ENCODE results near the gene CYP4A22. TPM values are rescaled to one million over a fixed set of nuclear protein-coding genes. Genes with fewer than 3 reads are reported as not detected.

Gene CYP4A22
- total and polyA plus RNA-seq, 9 of the 15 experiments (the other 6 are each of a cell fraction or from before 2014, with no cell fraction given), result 0.07 TPM; not detected in 8

DNA sequence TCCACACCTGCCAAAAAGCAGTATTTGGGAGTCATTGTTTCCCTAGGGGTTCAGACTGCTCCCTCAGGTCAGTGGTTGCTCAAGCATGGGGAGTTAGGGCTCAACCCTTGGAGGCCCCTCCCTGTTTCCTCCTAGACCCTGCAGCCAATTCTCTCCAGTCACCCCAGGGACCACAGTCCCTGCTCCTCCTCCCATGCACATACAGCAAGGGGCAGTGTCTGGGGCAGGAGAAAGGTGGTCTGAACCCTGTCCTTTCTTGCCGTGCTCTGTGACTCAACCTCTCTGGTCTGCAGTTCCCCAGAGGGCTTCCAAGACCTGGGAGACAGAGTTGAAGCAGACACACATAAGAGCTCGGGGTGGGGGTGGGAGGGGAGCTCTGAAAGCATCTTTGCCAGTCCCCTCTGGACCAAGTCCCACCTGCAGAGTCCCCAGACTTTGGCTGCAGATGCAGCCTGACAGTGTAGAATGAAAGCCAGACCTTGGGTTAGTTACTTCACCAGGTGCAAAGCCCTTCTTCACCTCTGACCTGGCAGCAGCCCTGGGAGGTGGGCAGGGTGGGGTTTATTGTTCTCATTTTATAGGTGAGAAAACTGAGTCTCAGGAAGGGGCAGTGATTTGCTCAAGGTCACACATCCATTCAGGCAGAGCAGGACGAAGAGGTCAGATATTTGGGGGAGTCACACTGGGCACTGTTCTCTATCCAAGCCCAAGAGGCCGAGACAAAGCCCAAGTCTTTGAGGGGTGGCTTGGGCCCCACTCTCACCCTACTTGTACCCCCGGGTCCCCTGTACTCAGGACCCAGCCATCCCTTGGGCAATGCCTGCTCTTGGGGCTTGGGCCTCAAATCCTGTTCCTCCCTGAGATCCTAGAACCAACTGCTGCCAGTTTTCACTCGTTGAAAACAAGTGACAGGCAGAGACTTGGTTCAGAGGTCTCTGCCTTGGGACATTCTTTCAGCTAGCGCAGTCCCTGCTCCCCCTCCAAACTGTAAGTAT, 51.8 kb downstream of the CYP4A22 start (continued):
- TF ChIP-seq, protein P1, sequence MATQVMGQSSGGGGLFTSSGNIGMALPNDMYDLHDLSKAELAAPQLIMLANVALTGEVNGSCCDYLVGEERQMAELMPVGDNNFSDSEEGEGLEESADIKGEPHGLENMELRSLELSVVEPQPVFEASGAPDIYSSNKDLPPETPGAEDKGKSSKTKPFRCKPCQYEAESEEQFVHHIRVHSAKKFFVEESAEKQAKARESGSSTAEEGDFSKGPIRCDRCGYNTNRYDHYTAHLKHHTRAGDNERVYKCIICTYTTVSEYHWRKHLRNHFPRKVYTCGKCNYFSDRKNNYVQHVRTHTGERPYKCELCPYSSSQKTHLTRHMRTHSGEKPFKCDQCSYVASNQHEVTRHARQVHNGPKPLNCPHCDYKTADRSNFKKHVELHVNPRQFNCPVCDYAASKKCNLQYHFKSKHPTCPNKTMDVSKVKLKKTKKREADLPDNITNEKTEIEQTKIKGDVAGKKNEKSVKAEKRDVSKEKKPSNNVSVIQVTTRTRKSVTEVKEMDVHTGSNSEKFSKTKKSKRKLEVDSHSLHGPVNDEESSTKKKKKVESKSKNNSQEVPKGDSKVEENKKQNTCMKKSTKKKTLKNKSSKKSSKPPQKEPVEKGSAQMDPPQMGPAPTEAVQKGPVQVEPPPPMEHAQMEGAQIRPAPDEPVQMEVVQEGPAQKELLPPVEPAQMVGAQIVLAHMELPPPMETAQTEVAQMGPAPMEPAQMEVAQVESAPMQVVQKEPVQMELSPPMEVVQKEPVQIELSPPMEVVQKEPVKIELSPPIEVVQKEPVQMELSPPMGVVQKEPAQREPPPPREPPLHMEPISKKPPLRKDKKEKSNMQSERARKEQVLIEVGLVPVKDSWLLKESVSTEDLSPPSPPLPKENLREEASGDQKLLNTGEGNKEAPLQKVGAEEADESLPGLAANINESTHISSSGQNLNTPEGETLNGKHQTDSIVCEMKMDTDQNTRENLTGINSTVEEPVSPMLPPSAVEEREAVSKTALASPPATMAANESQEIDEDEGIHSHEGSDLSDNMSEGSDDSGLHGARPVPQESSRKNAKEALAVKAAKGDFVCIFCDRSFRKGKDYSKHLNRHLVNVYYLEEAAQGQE (IDR thresholded peaks at IDR 0.05; ENCODE audit: borderline replicate concordance), result no peak
- TF ChIP-seq, protein P1 (CRISPR knock-in tag; IDR thresholded peaks at IDR 0.05; ENCODE audit: low read depth), result no peak
- TF ChIP-seq, protein P2, sequence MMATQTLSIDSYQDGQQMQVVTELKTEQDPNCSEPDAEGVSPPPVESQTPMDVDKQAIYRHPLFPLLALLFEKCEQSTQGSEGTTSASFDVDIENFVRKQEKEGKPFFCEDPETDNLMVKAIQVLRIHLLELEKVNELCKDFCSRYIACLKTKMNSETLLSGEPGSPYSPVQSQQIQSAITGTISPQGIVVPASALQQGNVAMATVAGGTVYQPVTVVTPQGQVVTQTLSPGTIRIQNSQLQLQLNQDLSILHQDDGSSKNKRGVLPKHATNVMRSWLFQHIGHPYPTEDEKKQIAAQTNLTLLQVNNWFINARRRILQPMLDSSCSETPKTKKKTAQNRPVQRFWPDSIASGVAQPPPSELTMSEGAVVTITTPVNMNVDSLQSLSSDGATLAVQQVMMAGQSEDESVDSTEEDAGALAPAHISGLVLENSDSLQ (IDR thresholded peaks at IDR 0.05), result no peak
- no peak for TF ChIP-seq ZBTB1 (CRISPR knock-in tag; IDR thresholded peaks at IDR 0.05; ENCODE audit: borderline replicate concordance, low read depth)
- no peak for TF ChIP-seq KHSRP (IDR thresholded peaks at IDR 0.05)
- TF ChIP-seq, protein P3, sequence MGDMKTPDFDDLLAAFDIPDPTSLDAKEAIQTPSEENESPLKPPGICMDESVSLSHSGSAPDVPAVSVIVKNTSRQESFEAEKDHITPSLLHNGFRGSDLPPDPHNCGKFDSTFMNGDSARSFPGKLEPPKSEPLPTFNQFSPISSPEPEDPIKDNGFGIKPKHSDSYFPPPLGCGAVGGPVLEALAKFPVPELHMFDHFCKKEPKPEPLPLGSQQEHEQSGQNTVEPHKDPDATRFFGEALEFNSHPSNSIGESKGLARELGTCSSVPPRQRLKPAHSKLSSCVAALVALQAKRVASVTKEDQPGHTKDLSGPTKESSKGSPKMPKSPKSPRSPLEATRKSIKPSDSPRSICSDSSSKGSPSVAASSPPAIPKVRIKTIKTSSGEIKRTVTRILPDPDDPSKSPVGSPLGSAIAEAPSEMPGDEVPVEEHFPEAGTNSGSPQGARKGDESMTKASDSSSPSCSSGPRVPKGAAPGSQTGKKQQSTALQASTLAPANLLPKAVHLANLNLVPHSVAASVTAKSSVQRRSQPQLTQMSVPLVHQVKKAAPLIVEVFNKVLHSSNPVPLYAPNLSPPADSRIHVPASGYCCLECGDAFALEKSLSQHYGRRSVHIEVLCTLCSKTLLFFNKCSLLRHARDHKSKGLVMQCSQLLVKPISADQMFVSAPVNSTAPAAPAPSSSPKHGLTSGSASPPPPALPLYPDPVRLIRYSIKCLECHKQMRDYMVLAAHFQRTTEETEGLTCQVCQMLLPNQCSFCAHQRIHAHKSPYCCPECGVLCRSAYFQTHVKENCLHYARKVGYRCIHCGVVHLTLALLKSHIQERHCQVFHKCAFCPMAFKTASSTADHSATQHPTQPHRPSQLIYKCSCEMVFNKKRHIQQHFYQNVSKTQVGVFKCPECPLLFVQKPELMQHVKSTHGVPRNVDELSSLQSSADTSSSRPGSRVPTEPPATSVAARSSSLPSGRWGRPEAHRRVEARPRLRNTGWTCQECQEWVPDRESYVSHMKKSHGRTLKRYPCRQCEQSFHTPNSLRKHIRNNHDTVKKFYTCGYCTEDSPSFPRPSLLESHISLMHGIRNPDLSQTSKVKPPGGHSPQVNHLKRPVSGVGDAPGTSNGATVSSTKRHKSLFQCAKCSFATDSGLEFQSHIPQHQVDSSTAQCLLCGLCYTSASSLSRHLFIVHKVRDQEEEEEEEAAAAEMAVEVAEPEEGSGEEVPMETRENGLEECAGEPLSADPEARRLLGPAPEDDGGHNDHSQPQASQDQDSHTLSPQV (IDR thresholded peaks at IDR 0.05), result no peak
- no peak for TF ChIP-seq MECOM (CRISPR knock-in tag; IDR thresholded peaks at IDR 0.05)
- TF ChIP-seq ERF (CRISPR knock-in tag; IDR thresholded peaks at IDR 0.05), result no peak
- TF ChIP-seq, protein P4, sequence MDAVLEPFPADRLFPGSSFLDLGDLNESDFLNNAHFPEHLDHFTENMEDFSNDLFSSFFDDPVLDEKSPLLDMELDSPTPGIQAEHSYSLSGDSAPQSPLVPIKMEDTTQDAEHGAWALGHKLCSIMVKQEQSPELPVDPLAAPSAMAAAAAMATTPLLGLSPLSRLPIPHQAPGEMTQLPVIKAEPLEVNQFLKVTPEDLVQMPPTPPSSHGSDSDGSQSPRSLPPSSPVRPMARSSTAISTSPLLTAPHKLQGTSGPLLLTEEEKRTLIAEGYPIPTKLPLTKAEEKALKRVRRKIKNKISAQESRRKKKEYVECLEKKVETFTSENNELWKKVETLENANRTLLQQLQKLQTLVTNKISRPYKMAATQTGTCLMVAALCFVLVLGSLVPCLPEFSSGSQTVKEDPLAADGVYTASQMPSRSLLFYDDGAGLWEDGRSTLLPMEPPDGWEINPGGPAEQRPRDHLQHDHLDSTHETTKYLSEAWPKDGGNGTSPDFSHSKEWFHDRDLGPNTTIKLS (IDR thresholded peaks at IDR 0.05; ENCODE audit: borderline replicate concordance, low read depth), result no peak

All from K562 (cell line).